Medulla oblongata (tissue), 1 donor: ENCODE data around the gene MCC.

Experiments used
- DNase-seq: peaks from one replicate; pipeline ENCODE4 v3.0.0-alpha.2; 2015; ENCODE audit errors: extremely low spot score

The MCC gene

DNA sequence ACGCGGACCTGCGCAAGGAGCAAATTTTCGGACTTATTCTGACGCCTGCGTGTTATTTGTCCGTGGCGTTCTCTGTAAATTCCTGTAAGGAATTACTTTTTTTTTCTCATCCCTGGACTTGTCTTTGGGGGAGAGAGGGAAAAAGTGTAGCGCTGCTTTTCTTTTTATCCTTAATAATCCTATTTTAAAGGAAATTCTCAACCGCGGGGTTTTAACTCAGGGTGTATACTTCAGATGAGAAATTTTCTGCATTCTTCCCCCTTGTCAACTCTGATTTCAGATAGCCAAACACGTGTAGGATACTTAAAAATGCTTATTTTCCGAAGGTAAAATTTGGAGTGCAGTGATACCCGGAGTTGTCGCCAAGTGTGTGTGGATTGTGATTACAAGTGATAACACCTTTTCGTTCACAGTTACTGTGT lies 510.8 kb downstream of the MCC start:
- DNase-seq: no peak

DNA sequence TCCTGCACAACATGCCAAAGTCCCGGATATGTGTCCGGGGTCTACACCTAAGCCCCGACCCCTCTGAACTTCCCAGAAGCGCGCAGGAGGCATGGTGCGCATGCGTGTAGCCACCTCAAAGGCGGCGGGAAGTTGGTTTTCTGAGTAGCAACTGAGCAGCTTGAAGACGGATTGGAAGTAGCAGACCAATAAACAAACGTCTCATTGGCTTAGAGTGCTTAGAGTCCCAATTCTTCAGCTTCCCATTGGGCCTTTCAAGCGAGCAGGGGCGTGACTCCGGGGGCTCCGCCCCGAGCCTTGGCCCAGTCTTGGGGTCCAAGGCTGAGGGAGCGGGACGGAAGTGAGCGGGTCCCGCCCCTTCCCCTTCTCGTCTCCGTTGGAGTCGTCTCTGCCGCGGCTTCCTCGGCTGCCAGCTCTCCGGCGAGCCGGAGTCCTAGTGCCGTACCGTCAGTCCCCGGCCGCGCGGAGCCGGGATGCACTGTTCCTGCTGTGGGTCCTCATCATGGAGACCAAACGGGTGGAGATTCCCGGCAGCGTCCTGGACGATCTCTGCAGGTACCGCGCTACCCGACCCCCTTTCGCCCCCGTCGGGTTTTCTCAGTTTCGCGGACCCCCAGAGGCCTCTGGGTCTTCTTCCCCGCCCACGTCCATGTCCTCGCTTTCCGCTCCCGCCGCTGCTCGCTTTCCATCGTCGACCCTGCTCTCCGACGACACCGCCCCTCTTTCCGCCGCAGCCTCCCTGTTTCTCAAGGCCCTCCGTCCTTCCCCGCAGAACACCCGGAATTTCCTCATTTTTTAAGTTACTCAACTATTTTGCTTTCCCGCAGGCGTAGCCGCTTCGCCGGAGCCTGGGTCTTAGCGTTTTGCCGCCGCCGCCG lies 511.6 kb downstream of the MCC start, which contains the start of gene DCP2:
DCP2 (plus strand) TSS at position 367 of the 878 bp plus-strand sequence; CDS start at position 503, 136 bp downstream.
- peak; percentile 99 for DNase-seq

DNA sequence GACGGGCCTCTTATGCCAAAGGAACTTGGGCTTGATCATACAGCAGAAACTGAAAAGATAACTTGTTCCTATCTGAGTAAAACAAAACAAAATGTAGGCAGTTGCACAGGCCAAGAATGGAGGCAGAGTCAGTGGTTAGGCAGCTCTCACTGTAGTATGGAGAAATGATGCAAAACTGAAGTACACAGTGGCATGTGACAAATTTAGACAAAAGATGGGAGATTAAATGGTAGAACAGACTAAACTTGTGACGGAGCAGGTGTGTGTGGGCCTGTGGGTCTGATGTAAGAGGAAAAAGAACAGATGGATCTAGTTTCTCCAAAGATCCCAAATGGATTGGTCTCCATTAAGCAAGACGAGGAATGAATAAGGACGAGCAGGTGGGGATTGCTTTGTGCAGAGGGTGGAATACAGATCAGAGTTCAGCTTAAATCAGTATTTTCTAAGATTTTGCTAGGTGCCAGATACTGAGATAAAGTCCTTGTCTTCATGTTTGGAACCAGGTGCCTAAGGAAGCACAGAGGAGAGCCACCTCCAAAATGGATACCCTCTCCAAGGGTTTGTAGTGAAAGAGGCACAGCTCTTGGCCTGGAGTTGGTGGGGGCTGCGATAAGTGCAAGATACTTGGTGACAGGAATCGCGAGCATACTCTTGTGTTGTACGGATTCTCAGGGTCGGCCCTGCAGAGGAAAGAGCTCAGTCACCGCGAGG lies 512.4 kb downstream of the MCC start:
- DNase-seq: peak; percentile 18

DNA sequence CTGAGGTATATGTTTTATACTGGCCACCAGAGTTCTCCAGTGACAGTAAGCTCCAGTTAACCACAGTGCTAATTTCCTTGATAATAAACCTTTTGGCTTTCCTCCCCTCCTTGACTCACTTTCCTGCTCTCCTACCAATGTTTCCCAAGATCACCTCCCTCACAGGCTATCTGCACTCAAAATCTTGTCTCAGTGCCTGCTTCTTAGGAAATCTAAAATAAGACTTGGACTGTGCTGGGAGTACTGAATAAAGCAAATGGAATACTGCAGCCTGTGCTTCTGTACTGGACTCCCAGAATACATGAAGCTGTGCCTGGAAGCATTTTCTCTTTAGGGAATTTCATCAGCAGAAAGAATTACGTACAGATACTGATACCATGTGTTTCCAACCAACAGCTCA lies 513.4 kb downstream of the MCC start:
- DNase-seq: no peak

DNA sequence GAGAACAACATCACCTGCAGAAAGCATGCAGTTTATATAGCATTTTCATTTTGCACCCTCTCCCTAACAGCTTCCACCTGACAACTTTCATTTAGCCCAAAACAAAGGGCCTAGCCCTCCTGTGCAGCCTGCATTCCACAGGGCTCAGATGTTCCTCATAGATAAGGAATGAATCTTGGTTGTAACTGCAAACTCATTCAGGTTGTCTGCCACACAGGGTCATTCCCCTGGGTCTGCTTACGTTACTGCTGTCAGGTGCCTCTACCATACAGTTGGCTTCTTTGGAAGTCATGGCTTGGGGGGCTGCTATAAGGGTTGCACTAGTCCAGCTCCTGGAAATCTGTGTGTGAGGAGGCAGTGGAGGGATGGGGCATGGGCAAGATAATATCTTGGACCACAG lies 514.3 kb downstream of the MCC start:
- no peak for DNase-seq

DNA sequence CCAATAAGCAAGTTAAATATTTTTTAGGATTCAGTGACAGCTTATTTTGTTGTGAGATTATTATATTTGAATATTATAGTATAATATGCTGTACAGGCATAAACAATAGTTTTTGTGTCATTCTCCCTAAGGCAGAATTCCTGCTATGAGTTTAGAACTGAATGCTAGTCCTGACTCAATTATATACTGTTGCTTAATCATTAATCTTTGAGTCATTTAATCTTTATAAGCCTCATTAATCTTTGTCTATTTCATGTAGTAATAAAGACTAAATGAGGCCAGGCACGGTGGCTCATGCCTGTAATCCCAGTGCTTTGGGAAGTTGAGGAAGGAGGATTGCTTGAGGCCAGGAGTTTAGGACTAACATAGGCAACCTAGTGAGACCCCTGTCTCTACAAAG lies 515.2 kb downstream of the MCC start:
- no peak for DNase-seq
